ENCODE data around the gene GPR22.

Gene GPR22

GRCh38 chr7:107505997-107506673 is 36.3 kb downstream of the GPR22 start:
- ChIA-PET CTCF (no interaction called here), POLR2A (no interaction called here)
- TF ChIP-seq NFRKB (IDR thresholded peaks at IDR 0.05) (no peak), PKNOX1 (IDR thresholded peaks at IDR 0.05) (no peak), CTBP1 (IDR thresholded peaks at IDR 0.05; ENCODE audit: borderline replicate concordance) (no peak), HDGF (IDR thresholded peaks at IDR 0.05; ENCODE audit: borderline replicate concordance) (no peak), BHLHE40 (IDR thresholded peaks at IDR 0.05; ENCODE audit: borderline replicate concordance) (no peak), FOXM1 (IDR thresholded peaks at IDR 0.05; ENCODE audit: borderline replicate concordance) (no peak), ELF4 (IDR thresholded peaks at IDR 0.05) (no peak), FOXK2 (IDR thresholded peaks at IDR 0.05) (no peak), L3MBTL2 (conservative IDR thresholded peaks at IDR 0.05) (no peak), LEF1 (IDR thresholded peaks at IDR 0.05; ENCODE audit: borderline replicate concordance) (no peak), SP1 (IDR thresholded peaks at IDR 0.05) (no peak), TARDBP (IDR thresholded peaks at IDR 0.05) (no peak), SUZ12 (IDR thresholded peaks at IDR 0.05) (no peak), ZNF384 (IDR thresholded peaks at IDR 0.05) (no peak), ARNT (IDR thresholded peaks at IDR 0.05) (no peak)
- DNase-seq (ENCODE audit: extremely low spot score) = no peak

DNA sequence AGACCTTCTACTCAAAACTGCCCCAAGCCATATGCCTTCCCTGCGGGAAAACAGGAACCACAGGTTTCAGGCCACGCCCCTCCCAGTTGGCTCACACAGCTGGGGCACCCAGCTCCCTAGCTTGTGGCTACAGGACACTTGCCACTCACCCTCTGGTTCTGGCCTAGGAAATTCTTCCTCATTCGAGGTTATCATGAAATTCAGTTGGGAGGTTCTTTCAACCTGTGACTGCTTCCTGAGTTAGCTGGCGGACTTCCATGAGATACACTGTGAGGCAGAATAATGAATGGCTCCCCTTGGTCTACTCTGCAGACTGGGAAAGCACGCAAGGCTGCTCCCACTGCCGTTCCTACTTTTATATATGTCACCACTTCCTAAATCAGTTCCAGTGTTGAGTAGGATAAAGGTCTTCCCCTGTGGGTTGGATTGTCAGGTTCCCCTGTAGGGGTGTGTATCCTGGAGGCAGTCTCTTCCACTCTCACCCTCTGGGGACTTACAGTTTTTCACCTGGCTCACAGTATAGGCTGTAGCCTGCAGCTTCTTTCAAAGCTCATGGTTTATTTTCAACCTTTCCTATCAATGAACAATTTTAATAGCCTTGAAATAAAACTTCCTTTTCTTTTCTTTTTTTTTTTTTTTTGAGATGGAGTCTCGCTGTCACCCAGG is 37.0 kb downstream of the GPR22 start:
- CTCF ChIA-PET = no interaction called here
- TF ChIP-seq TARDBP (IDR thresholded peaks at IDR 0.05) (no peak), HDGF (IDR thresholded peaks at IDR 0.05; ENCODE audit: borderline replicate concordance) (no peak), ELF4 (IDR thresholded peaks at IDR 0.05) (no peak), SUZ12 (IDR thresholded peaks at IDR 0.05) (no peak), BHLHE40 (IDR thresholded peaks at IDR 0.05; ENCODE audit: borderline replicate concordance) (no peak), SP1 (IDR thresholded peaks at IDR 0.05) (no peak), CTBP1 (IDR thresholded peaks at IDR 0.05; ENCODE audit: borderline replicate concordance) (no peak), FOXK2 (IDR thresholded peaks at IDR 0.05) (no peak), L3MBTL2 (conservative IDR thresholded peaks at IDR 0.05) (no peak)
- POLR2A ChIA-PET = no interaction called here
- peak; percentile 8 for DNase-seq (ENCODE audit: extremely low spot score)
